NCI-H774 (cell line): ENCODE data around the gene CYB5B.

Experiments
- DNase-seq: peaks from one replicate; lab custom pipeline; 2025; lab: John Stamatoyannopoulos, UW

CYB5B gene

DNA sequence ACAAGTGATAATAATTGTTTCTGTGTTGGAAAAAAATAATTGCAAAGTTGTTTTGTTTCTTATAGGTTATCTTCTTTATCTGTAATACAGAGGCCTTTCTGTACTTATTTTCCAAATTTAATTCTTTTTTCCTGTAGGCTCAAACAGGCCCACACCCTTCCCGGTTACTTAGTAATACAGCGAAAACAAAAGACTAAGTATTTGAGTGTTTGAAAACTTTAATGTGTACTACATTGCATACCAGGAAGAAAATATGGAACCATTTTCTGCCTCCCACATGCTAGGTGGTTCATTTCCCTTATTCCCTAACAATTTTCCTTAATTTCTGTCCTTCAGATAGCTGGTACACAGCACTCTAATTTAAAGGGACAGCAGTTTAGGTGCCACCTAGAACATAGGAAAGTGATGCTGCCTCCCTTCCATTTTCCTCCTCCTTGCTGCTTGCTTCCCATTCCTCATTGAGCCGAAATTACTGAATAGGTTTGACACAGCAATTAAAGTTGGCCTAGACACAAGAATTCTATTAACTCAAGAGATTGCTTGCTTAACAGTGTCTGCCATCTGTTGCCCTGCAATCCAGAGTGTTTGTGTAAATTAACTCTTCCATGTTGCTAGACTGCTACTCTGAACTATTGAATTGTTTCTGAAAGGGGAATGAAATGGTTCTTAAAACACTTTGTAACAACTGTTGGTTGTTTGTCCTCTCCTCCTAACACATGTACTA lies 24.2 kb downstream of the CYB5B start:
- peak; percentile 6 for DNase-seq

DNA sequence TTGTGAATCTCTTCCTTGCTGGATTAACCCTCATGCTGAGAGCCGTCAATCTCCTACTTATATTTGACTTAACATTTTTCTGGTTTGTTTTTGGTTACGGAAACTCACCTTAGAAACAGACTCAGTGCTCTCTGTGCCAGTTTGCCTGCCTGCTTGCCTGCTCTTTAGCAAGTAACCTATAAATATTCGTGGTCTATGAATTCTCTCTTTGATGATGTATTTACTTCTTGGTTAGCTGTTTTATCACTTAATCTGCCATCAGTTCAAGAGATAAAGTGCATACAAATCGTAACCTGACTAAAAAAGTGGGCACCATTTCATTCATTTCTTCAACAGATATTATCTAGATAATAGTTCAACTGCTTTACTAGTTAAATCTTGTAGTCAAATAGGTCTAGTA lies 26.7 kb downstream of the CYB5B start:
- DNase-seq: no peak

GRCh38 chr16:69453936-69454335 lies 29.5 kb downstream of the CYB5B start:
- no peak for DNase-seq

DNA sequence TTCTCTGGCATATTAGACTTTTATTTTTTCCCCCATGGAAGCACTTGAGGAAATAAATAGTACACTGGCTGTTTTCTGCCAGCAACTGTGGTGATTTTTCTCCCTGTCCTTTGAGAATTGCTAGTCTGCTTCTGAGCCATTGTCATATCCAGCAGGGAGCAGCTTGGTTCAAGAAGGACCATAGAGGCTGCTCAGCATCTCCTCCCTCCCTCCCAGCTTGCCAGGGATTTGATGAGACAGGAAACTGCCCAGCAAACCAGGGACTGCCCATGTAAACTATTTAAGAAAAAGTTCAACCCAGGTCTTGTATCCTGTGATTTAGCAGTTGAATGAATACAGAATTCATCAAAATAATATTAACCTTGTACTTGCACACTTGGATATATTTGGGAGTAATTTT lies 39.5 kb downstream of the CYB5B start:
- DNase-seq: no peak

GRCh38 chr16:69465083-69465721 lies 40.8 kb downstream of the CYB5B start:
- DNase-seq: no peak

DNA sequence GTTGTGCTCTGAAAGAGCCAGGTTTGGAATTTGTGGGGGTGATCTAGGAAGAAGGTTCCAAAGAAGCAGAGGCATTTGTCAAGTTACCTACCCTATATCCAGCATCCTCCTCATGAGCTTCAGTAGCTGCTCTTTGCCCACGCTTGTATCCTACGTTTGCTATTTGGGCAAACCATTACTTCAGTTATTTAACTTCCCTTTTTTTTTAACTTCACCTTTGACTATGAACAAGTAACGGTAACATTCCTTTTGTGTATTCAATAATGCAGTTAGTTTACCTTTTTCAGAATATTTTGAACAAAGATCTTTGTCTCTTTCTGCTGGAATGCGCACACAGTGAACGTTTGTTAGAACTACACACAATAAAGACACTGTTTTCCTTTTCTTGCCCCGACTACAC lies 41.5 kb downstream of the CYB5B start:
- no peak for DNase-seq

GRCh38 chr16:69466547-69466946 lies 42.1 kb downstream of the CYB5B start:
- no peak for DNase-seq

DNA sequence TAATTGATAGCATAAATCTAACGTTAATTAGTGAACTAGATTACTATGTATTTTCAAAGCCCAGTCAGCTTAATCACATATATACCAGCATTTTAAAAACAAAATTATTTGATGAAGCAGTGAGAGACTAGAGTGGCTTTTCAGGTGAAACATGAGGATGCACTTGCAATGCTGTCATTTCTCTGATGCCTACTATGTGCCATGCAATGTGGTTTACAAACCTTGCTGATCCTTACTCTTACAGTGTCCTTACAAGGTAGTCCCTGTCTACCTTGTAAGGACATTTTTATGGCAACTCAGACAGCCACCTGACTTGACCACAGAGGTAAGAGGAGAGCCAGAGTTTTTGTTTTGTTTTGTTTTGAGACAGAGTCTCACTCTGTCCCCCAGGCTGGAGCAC lies 42.7 kb downstream of the CYB5B start:
- DNase-seq: no peak

GRCh38 chr16:69467531-69468204 lies 43.2 kb downstream of the CYB5B start:
- DNase-seq: no peak

- DNase-seq: no peak
These were observed 45.6 kb downstream of the CYB5B start for GRCh38 chr16:69469807-69470561.

- no peak for DNase-seq
These were observed 46.7 kb downstream of the CYB5B start for GRCh38 chr16:69471121-69471520.

DNA sequence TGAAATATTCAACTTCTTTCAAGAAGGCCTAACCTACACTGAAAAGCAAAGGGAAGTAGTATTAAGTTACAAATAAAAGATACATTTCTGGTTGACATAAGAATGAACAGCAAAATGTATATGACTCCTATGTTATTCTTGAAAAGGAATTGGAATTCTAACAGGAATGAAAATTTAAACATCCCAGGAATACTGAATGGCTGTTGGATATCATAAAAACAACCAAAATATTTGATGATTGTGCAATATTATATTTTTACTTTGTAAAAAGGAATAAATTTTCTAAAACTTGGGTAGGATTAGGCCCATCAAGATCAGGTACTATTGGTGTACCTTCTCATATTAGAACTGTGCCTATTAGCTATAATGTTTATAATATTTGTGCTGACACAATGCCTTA lies 50.0 kb downstream of the CYB5B start:
- DNase-seq: no peak

- no peak for DNase-seq
These were observed 52.6 kb downstream of the CYB5B start for GRCh38 chr16:69476920-69477443.

GRCh38 chr16:69477546-69477945 lies 53.1 kb downstream of the CYB5B start:
- no peak for DNase-seq

DNA sequence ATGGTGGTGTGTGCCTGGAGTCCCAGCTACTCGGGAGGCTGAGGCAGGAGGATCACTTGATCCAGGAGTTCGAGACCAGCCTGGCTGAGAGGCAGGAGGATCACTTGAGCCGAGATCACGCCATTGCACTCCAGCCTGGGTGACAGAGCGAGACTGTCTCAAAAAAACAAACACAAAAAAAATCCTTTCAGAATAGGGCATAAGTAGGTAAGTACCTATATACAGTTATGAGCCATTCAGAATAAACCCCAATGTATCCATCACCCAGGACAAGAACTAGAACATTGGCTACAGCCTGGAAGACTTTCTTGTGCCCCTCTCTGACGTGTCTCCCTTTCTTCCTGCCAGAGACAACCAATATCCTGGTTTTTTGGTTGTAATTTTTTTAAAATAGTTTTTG lies 54.3 kb downstream of the CYB5B start:
- no peak for DNase-seq

DNA sequence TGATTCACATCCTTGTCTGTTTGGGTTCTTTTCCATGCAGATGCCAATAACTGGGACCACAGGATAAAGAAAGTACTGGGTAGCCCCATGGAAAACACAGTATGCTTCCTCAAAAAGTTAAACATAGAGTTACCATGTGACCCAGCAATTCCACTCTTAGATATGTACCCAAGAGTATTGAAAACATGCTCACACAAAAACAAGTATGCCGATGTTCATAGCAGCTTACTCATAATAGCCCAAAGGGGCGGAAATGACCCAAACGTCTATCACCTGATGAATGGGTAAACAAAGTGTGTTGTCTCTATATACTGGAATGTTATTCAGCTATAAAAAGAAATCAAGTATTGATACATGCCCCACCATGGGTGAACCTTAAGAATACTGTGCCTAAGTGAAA lies 55.4 kb downstream of the CYB5B start:
- DNase-seq: no peak

DNA sequence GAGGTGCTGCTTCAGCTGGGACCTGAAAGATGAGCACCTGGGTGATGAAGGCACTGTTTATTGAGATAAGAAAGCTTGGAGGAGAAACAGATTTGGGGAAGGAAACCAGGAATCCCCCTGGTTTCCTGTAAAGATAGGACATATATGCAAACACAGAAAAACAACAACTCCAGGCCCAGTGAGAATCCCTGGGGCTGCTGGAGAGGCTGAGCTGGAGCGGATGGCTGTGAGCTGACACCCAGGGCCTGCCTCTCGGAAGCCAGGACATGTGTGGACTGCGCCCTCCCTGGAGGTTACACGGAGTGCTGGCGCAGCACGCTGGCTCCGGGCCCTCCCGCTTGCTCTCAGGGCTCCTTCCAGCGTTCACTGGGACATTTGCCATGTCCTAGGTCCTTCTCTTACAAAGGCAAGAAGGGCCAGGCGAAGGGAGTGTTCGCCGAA lies 57.5 kb downstream of the CYB5B start:
- DNase-seq: no peak

GRCh38 chr16:69482410-69482991 lies 58.1 kb downstream of the CYB5B start:
- no peak for DNase-seq

DNA sequence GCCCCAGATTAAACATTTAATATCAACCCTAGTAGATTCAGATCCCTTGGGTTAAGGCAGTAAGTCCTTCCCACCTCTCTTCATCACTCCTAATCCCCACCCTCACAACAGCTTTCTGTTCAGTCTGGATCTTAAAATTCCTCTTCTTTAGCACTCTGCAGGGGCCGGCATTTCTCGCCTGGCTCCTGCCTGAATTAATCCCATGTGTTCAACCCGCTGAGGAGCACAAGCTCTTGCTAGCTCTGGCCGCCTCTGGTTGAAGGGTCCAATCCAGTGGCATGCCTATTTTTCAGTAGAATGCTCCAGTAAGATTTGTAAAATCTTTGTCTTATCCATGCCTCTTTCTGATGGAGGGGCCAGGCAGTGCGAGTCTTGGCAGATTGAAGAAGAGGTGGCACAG lies 59.2 kb downstream of the CYB5B start:
- DNase-seq: no peak

- DNase-seq: no peak
These were observed 60.9 kb downstream of the CYB5B start for GRCh38 chr16:69485361-69485760.

DNA sequence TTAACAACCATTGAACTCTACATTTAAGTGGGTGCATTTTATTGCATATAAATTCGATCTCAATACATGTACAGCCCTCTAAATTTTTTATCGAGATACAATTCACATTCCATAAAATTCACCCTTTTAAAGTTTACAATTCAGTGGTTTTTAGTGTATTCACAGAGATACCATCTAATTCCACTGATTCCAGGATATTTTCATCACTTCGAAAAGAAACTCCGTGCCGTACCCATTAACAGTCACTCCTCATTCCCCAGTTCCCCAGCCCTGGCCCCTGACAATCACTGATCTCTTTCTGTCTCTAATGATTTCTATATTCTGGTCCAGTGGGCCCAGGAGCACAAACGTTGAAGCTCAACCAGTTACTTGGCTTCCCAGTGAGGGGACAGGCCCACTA lies 61.4 kb downstream of the CYB5B start:
- DNase-seq: no peak

DNA sequence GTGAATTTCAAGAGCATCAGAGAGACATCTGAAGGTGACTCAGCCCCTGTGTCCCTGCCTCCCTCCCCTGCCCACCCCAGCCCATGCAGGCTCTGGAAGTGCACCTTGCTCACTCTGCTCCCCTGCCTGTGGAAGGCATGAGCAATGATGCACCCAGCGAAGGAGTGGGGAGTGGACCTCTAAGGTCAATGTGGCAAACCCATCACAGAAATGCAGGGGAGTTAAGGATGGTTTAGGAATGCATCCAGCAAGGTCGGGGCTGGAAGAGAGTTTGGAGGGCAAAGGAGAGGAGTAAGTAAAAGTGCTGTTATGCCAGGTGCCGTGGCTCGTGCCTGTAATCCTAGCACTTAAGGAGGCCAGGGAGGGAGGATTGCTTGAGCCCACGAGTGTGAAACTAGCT lies 61.9 kb downstream of the CYB5B start:
- no peak for DNase-seq
